NCI-H2081 treated with DMSO at 0.1 percent for 48 hours (cell line): ENCODE data around the gene SMIM43.
"Not testable (repeated sequence)": the region's sequence is repeated elsewhere in the genome, so short reads cannot be mapped to it uniquely, and the experiment has no call there.

ENCODE experiments used
- DNase-seq: peaks from one replicate; lab custom pipeline; 2025; lab: John Stamatoyannopoulos, UW

The SMIM43 gene

GRCh38 chr4:121736735-121737351 lies 28.1 kb downstream of the SMIM43 start:
- no peak for DNase-seq

GRCh38 chr4:121734571-121734970 lies 30.4 kb downstream of the SMIM43 start:
- DNase-seq = no peak

- DNase-seq = no peak
Measured at GRCh38 chr4:121733942-121734341, 31.0 kb downstream of the SMIM43 start.

- DNase-seq = not testable (repeated sequence)
Measured at GRCh38 chr4:121729753-121730152, 35.2 kb downstream of the SMIM43 start.

GRCh38 chr4:121728798-121729226 lies 36.2 kb downstream of the SMIM43 start:
- DNase-seq = no peak

GRCh38 chr4:121728066-121728465 lies 36.9 kb downstream of the SMIM43 start:
- DNase-seq = no peak

- no peak for DNase-seq
Measured at GRCh38 chr4:121726642-121727268, 38.2 kb downstream of the SMIM43 start.

GRCh38 chr4:121724671-121725070 lies 40.3 kb downstream of the SMIM43 start:
- DNase-seq = no peak

- no peak for DNase-seq
Measured at GRCh38 chr4:121721700-121722099, 43.3 kb downstream of the SMIM43 start.

GRCh38 chr4:121720109-121720508 lies 44.9 kb downstream of the SMIM43 start:
- DNase-seq = no peak

- DNase-seq = no peak
Measured at GRCh38 chr4:121717680-121718237, 47.2 kb downstream of the SMIM43 start.

GRCh38 chr4:121714548-121714947 lies 50.4 kb downstream of the SMIM43 start:
- no peak for DNase-seq

- DNase-seq = no peak
Measured at GRCh38 chr4:121712783-121713182, 52.2 kb downstream of the SMIM43 start.

- no peak for DNase-seq
Measured at GRCh38 chr4:121712001-121712651, 52.8 kb downstream of the SMIM43 start.

GRCh38 chr4:121711263-121712000 lies 53.5 kb downstream of the SMIM43 start:
- DNase-seq = no peak

GRCh38 chr4:121709766-121710405 lies 55.1 kb downstream of the SMIM43 start:
- DNase-seq = no peak
